ENCODE results near the gene DIP2C.

GRCh38 chr10:625333-625696, 64.2 kb downstream of the DIP2C start:
- no peak for TF ChIP-seq CTCF (IDR thresholded peaks at IDR 0.05)
- TF ChIP-seq POLR2A (IDR thresholded peaks at IDR 0.05), result no peak
